ENCODE measurements around the gene ATG14.
"Not testable (repeated sequence)": the region's sequence is repeated elsewhere in the genome, so short reads cannot be mapped to it uniquely, and the experiment has no call there.

The ATG14 gene

DNA sequence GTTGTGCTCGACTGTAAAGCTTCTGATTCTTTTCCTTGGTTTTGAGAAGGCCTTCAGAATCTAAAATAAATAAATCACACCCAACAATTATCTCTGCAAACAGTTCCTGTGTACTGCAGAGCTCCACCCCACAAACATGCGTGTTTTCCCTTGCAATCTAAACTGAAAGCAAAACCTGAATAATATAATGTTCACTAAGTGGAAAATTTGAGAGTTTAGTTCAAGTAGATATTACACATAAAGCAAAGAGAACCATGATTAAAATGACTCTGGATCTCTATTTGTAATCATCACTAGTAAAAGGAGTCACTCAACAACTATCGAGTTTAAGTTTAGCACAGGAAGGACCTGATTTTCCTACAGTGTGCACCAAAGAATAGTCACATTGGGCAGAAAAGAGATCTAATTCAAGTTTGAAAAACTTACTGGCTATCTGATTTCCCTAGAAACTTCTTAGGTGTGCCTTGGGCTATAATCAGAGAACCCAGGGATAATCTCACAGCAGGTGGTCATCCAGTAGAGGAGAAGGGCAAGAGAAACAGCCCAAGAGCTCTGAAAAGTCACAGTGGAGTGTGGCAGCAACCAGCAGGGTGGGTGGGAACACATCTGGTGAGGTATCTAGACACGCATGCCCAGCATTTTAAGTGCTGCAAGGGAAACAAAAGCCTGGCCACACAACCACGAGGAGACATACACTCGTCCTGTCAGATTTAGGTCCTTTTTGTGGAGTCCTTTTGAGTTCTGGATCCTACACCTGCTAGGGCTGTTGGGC is 25.4 kb downstream of the ATG14 start:
- no peak for DNase-seq (ENCODE audit: low read depth in 2 of 2)

DNA sequence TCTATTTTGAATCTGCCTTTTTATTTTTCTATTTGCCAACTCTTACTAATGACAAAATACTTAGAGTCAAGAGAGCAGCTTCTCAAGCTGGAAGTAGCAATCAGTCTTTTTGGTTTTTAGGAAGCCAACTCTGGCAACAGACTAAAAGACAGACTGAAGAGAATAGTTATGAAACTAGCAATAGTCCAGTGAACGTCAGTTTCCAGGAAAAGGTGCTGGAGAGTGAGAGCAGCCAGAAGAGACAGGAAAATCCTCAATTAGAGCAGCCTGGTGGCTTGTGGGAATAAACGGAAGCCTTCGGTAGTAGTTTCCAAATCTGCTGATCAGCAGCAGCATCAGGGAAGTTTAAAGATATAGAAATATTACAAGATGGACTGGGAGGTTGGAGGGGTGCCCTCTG is 27.1 kb downstream of the ATG14 start:
- no peak for DNase-seq (ENCODE audit: low read depth in 2 of 2)

DNA sequence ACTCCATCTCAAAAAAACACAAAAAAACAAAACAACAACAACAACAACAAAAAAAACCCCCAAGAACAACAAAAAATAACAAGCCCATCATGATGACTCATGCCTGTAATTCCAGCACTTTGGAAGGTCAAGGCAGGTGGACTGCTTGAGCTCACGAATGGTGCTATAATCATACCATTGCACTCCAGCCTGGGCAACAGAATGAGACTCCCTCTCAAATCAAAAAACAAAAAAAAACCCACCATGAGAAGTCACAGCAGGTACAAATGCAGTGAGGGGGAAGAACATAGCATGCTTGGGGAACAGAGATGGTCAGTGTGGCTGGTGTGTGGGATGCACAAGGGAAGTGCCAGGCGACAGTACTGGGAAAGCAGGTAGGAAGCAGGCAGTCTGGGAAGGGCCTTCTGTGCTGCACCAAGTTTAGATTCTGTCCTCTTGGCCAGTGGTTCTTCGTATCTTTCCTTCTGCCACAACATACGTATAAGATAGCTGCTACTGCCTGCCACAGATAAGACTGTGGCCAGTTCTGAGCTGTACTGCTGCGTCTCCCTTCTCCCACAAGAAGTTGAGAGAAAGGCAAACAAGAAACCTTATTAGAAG is 28.0 kb downstream of the ATG14 start:
- DNase-seq (ENCODE audit: low read depth in 2 of 2), result no peak

DNA sequence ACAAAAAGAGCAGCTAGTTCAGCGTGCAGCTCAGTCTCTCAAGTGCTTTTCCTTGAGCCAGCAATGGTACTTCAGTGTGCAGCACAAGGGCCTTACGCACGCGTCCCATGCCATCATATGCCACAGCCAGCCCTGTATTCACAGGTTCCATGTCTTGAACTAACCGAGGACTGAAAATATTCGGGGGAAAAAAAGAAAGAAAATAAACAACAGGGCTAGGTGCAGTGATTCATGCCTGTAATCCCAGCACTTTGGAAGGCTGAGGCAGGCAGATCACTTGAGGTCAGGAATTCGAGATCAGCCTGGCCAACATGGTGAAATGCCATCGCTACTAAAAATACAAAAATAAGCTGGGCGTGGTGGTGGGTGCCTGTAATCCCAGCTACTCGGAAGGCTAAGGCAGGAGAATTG is 28.6 kb downstream of the ATG14 start:
- not testable (repeated sequence) for DNase-seq (ENCODE audit: low read depth in 2 of 2)

DNA sequence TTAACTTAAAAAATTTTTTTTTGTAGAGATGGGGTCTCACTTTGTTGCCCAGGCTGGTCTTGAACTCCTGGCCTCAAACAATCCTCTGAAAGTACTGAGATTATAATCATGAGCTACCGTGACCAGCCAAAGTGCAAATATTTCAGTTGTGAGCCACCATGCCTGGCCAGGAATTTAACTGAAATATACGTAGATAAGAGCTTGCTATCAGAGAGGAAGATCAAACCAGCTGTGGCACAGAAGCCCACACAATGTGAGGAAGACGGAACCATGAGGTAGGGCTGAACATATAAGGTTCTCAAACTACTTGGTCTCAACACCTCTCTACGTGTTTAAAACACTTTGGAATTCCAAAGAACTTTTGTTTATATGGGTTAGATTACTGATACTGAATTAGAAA is 29.1 kb downstream of the ATG14 start:
- DNase-seq (ENCODE audit: low read depth in 2 of 2), result no peak

DNA sequence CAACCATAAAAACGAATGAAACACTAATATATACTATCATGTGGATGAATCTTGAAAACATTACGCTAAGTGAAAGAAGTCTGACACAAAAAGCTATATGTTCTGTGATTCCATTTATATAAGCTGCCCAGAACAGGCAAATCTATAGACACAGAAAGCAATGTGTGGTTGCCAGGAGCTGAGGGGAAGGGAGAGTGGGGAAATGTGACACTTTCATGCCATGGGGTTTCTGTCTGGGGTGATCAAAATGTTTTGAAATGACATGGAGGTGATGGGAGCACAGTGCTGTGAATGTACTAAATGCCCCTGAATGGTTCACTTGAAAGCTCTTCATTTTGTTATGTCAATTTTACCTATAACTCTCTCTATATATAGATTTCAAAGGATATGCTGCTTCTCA is 30.1 kb downstream of the ATG14 start:
- DNase-seq (ENCODE audit: low read depth in 2 of 2), result no peak

DNA sequence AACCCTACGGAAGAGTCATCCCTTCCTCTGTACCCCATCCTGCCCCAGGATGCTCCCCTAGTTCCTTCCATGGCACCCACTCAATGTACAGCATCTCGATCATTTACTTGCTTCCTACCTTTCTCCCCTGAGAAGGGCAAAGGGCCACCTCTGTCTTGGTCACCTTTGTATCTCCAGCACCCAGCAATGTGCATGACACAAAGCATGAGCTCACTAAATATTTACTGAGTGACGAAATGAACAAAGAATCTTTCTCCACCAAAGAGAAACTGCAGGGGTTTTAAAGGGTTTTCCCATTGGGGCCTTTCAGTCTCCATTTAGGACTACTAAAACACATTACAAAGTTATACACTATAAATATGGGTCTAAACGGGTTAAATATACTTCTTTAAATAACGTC is 30.6 kb downstream of the ATG14 start:
- DNase-seq (ENCODE audit: low read depth in 2 of 2), result no peak

DNA sequence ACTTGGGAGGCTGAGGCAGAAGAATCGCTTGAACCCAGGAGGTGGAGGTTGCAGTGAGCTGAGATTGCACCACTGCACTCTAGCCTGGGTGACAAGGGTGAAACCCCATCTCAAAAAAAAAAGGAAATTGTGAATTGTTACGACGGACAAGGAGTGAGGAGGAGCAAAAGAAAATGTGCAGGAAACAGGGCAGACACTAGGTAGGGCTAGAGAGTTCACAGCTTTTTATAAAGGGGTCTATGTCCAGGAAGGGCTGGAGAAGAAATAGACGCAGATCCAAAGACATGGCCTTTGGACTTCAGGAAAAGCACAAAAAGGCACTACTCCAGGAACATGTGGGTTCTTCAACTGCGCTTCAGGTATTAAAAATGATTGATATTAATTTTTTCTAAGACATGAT is 34.4 kb downstream of the ATG14 start:
- DNase-seq (ENCODE audit: low read depth in 2 of 2), result no peak

DNA sequence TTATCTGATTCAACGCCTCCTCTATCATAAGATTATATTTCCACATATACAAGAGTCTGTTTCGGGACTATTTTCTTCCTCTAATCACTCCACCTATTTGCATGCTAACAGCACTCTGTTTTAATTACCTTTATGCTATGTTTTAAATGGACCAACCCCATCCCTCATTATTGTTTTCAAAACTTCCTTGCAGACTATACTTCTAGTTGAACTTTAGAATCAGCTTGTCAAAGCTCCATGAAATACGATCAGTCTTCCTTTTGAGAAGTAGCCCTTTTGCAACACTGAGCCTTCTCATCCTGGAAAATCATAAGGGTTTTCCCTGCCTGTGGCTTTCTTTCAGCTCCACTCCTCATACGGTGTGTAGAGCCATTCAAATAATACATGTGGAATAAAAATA is 36.9 kb downstream of the ATG14 start:
- DNase-seq (ENCODE audit: low read depth in 2 of 2), result no peak

DNA sequence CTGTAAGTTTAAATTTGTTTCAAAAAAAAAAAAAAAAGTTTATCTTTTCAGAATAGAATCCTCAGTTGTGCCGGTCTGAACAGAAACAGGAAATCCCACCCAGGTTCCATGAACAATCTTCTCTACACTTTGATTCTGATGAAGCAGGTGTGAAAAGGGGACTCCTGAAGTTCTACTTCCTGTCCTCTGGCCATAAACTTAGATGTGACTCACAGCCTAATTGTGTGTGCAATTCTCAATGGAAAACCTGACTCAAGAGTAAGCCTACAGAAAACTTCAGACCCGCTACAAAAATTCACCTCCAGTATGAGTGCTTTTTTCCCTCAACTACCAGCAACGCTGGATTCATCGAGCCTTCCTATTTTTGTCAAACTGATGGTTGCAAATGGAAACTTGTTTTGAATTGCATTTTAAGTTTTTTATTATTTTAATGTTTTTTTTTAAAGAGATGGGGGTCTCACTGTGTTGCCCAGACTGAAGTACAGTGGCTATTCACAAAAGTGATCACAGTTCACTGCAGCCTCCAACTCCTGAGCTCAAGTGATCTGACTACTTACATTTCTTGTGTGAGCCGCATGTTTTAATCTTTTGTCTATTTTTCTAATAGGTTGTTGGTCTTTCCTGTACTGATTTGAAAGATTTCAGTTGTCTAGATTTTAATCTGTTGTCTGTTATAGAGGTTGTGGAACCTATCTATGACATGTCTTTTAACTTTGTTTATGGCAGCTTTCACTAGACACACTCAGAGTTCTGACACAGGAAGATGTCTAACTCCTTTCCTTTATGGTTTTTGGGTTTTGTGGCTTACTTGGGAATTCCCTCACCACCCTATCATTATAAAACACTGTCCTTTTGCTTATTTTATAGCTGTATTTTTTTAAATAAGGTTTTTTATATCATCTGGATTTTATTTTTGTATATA is 37.6 kb downstream of the ATG14 start:
- no peak for DNase-seq (ENCODE audit: low read depth in 2 of 2)

DNA sequence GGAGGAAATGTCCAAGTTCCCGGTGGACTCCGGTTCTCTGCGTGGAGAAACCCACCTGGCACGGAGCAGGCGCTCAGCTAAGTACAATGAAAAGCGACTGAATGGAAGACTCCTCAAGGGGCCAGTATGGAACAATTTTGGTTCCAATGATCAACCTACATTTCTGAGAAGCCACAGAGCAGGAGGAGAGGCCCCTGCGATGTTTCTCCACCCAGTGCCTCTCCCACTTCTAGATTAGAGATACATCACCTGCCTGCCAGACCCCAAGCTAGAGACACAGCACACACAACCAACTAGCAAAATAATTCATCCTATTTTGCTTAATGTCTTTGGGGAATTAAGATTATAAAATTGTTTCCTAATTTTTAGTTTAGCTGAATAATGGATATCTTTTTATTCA is 38.8 kb downstream of the ATG14 start:
- DNase-seq (ENCODE audit: low read depth in 2 of 2), result no peak

DNA sequence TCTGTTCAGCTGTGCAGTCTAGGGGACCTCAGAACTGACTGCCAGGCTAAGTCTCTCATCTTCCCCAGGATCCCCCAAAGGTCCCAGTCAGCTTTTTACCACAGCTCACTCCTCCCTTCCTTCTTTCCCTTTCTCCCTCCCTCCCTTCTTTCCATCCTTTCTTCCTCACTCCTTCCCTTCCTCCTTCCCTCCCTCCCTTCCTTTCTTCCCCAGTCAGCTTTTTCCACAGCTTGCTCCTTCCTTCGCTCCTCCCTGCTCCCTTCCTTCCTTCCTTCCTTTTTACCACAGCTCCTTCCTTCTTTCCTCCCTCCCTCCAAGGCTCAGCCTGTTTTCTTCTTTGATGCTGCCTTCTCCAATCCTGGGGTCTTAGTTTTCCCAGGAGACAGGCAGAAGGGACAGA is 39.2 kb downstream of the ATG14 start:
- no peak for DNase-seq (ENCODE audit: low read depth in 2 of 2)

DNA sequence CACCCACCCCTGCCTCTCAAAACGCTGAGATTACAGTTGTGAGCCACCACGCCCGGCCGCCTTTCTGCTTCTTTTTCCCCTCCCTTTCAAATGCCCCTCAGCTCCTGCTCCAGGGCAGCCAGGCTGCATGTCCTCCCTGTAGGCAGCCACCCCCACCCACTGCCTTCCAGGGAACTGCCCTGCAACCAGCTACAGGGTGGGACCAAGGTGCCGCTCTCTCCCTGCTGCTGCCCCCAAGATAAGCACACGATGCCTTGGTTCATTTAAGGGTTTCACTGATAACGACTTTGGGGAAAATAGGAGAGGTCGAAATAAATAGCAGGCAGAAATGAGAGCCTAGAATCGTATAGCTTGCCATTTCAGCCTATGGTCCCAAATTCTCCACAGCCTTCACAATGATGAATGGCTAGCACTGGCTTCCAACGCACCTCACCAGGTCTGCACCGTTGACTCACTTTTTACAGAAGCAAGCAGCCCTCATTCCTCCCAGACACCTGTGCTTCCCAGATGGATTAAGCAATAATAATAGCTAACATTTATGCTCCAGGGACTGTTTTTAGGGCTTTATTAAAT is 40.7 kb downstream of the ATG14 start:
- no peak for DNase-seq (ENCODE audit: low read depth in 2 of 2)

DNA sequence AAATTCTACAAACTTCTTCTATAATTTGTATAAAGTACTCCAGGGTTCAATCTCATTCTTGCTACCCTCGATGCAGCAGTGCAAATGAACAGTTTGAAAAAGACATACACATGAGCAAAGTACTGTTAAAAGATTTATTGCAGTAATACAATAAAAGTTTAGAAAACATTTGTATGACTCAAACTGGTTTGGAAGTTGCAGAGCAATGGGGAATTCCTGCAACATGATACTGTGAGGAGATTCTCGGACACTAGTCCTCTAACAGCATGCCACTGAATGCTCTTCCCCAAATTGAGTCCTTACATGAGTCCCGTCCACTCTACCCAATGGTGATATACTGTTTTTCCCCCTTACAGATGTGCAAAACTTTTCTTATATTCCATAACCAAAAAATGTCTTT is 45.4 kb downstream of the ATG14 start:
- DNase-seq (ENCODE audit: low read depth in 2 of 2), result no peak

DNA sequence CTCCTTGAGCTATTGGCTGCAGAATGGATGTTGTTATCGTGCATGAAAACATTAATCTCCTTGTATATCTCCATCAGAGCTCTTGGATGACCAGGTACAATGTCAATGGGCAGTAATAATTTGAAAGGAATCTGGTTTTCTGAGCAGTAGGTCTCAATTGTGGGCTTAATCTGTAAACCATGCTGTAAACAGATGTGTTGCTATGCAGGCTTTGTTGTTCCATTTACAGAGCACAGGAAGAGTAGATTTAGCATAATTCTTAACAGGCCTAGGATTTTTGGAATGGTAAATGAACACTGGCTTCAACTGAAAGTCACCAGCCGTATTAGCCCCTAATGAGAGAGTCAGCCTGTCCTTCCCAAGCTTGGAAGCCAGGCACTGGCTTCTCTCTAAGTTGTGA is 50.4 kb downstream of the ATG14 start:
- no peak for DNase-seq (ENCODE audit: low read depth in 2 of 2)

DNA sequence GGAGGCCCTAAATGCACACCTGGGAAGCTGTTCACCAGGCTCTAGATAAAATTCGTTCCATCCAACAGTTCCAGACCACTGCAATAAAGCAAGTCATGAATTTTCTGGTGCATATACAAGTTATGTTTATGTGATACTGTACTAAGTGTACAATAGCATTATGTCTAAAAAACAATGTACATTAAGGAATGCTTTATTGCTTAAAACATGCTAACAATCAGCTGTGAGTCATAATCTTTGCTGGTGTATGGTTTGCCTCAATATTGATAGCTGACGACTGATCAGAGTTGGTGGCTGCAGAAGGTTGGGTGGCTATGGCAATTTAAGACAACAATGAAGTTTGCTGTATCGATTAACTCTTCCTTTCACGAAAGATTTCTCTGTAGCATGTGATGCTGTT is 52.3 kb downstream of the ATG14 start:
- no peak for DNase-seq (ENCODE audit: low read depth in 2 of 2)

DNA sequence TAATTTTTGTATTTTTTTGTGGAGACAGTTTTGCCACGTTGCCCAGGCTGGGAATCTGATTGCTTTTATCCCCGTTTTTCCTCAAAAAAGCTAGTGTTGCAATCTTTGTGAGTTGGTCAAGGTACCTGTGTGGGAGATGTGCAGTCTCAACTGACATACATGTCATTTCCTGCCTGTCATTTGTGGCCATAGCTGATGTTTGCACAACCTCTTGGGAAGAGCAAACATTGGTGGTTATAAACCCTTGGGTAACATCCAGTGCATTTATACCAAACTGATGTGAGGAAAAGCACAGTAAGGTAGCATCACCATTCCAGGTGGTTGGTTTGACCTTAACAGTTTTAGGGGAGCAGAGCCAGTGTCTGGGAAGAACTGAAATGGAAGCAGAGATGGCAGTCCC is 54.7 kb downstream of the ATG14 start:
- no peak for DNase-seq (ENCODE audit: low read depth in 2 of 2)

DNA sequence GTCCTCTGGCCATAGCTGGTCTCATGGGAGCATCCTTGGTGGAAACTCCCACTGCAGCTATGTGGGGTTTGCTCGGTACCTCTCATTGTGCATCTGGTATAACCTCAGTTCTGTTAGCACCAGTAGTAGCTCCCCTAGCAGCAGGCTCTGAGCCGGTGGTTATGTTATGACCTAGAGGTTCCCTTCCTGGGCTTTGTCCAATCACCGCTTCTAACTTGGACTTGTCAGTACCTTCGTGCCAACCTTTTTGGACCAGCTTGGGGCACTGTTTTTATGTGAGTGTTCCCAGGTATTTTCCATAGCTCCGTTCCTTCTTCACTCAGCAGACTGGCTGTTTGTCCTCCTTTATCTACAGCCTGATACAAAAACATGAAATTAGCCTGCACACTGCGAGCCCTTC is 55.7 kb downstream of the ATG14 start:
- no peak for DNase-seq (ENCODE audit: low read depth in 2 of 2)

DNA sequence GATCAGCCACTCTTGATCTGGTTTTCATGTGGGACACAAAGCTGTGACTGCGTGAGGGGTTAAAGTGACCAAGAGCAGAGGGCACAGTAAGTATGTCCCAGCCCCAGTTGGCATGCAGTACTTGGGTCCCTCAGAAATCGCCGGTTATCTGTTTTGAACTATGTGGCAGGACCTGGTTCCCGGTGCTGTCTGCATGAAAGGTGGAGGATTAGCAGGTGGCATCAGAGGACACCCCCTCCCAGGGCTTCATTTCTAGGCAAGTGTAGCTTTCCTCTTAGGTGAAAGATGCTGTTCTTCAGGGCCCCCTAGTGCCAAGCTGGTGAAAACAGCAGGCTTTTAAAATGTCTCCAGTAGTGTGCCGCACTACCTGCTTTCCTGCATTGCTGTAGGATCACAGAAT is 57.1 kb downstream of the ATG14 start:
- DNase-seq (ENCODE audit: low read depth in 2 of 2), result peak in 1 of 2 donors; percentile 27

DNA sequence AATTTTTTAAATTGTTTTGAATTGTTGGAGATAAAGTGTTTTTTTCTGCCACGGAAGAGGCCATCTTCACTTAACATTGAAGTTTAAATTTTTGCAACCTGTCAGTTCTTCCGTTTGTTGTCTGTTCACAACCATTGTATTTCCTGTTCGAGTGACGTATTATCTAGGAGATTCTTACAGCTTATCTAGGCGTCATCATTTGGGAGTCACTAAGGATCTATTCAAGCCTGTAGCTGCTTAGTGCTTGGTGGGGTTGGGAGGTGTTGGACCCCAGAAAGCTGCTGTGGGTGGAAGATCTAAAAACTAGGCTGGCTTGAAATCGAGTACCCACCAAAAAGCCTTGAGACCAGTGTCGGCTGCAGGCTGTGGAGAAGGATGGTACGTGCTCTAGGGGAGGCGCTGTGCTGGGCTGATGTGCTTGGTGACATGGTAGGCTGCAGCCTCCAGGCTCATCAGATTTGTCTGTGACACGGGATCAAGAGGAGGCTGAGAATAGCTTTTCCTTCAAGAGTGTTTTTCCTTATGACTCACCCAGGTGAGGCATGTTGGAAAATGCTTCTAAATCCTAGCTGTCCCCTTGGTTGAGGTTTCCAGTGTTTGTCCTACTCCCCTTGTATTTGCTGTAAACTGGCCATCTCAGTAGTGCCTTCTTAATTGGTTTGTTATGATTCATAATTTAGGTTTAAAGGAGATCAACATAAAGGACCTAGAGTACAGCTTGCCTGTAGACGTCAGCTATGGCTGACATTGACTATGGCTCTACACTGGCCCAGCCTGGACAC is 57.8 kb downstream of the ATG14 start:
- DNase-seq (ENCODE audit: low read depth in 2 of 2), result no peak

DNA sequence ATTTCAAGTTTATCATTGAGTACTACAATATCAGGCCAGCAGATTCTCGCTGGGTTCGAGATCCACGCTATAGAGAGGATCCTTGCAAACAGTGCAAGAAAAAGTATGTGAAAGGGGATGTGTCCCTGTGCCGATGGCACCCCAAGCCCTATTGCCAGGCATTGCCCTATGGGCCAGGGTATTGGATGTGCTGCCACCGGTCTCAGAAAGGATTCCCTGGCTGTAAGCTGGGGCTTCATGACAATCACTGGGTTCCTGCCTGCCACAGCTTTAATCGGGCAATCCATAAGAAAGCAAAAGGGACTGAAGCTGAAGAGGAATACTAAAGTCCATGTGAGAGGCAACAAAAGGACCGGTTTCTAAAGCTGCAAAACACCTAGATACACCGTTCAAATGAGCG is 59.4 kb downstream of the ATG14 start:
- no peak for DNase-seq (ENCODE audit: low read depth in 2 of 2)

DNA sequence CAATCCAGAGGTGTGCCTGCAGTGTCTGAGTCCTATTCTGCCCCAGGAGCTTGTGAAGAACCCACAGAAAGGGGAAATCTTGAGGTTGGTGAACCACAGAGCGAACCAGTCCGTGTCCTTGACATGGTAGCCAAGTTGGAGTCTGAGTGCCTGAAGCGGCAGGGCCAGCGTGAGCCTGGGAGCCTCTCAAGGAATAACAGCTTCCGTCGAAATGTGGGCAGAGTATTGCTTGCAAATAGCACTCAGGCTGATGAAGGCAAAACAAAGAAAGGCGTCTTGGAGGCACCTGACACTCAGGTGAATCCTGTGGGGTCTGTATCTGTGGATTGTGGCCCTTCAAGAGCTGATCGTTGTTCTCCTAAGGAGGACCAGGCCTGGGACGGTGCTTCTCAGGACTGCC is 60.5 kb downstream of the ATG14 start:
- no peak for DNase-seq (ENCODE audit: low read depth in 2 of 2)

Measured in stimulated activated CD8-positive, alpha-beta memory T cell treated with anti-CD3 and anti-CD28 coated beads, Interleukin-15, amount 100 ng/mL, for 4 hours (primary cell).